Trophoblast cell (in vitro differentiated cells and primary cell): ENCODE results near the gene POLR3G.

Experiments
- DNase-seq, 2 donors: peaks; one replicate each; pipeline ENCODE4 v3.0.0-alpha.2; 2016
- H2AFZ ChIP-seq: 2 replicates; pipeline ENCODE4 v1.6.1; 2013; ENCODE audit warnings: low read length, moderate library complexity, mild to moderate bottlenecking; ENCODE audit not compliant: insufficient read depth, poor library complexity
- H2AK5ac ChIP-seq: 2 replicates; pipeline ENCODE4 v1.6.1; 2013; ENCODE audit warnings: mild to moderate bottlenecking, low read length
- H2BK120ac ChIP-seq: 2 replicates; pipeline ENCODE4 v1.6.1; 2013; ENCODE audit warnings: low read length, mild to moderate bottlenecking, moderate library complexity; ENCODE audit not compliant: insufficient read depth, poor library complexity
- H2BK12ac ChIP-seq: 2 replicates; pipeline ENCODE4 v1.6.1; 2013; ENCODE audit warnings: mild to moderate bottlenecking, low read length, moderate library complexity
- H2BK5ac ChIP-seq: 2 replicates; pipeline ENCODE4 v1.6.1; 2013; ENCODE audit warnings: low read length, low read depth, moderate library complexity, mild to moderate bottlenecking; ENCODE audit not compliant: poor library complexity
- H3K14ac ChIP-seq: 2 replicates; pipeline ENCODE4 v1.6.1; 2013; ENCODE audit warnings: mild to moderate bottlenecking, low read length
- H3K18ac ChIP-seq: 2 replicates; pipeline ENCODE4 v1.6.1; 2013; ENCODE audit warnings: mild to moderate bottlenecking, low read length
- H3K23ac ChIP-seq: 2 replicates; pipeline ENCODE4 v1.6.1; 2013; ENCODE audit warnings: low read length
- H3K27ac ChIP-seq: 2 replicates; pipeline ENCODE4 v1.5.1; 2013; ENCODE audit warnings: low read depth, mild to moderate bottlenecking, inconsistent platforms, low read length, moderate library complexity
- H3K27me3 ChIP-seq: 2 replicates; pipeline ENCODE4 v1.6.1; 2013; ENCODE audit warnings: inconsistent platforms, mild to moderate bottlenecking, low read length, moderate library complexity; ENCODE audit not compliant: insufficient read depth
- H3K36me3 ChIP-seq, 2 experiments: 1 replicate in 1 of 2; 2 replicates in 1 of 2; pipeline ENCODE4 v1.6.1; 2013; ENCODE audit warnings: low read length in 2 of 2, mild to moderate bottlenecking in 2 of 2, moderate library complexity in 1 of 2; ENCODE audit not compliant: insufficient read depth in 2 of 2, control insufficient read depth in 1 of 2
- H3K4ac ChIP-seq: 2 replicates; pipeline ENCODE4 v1.6.1; 2013; ENCODE audit warnings: low read depth, mild to moderate bottlenecking, low read length, moderate library complexity
- H3K4me1 ChIP-seq, 2 experiments: 1 replicate in 1 of 2; 2 replicates in 1 of 2; pipeline ENCODE4 v1.6.1; 2013; ENCODE audit warnings: low read length in 2 of 2, mild to moderate bottlenecking in 2 of 2, moderate library complexity in 1 of 2; ENCODE audit not compliant: insufficient read depth in 2 of 2, control insufficient read depth in 1 of 2
- H3K4me2 ChIP-seq: 2 replicates; pipeline ENCODE4 v1.6.1; 2013; ENCODE audit warnings: inconsistent platforms, mild to moderate bottlenecking, low read length, moderate library complexity
- H3K4me3 ChIP-seq: 2 replicates; pipeline ENCODE4 v1.5.1; 2013; ENCODE audit warnings: mild to moderate bottlenecking, low read depth, low read length, inconsistent platforms
- H3K79me1 ChIP-seq: one replicate; pipeline ENCODE4 v1.6.1; 2013; ENCODE audit warnings: low read length
- H3K79me2 ChIP-seq: 2 replicates; pipeline ENCODE4 v1.6.1; 2013; ENCODE audit warnings: low read length, mild to moderate bottlenecking; ENCODE audit not compliant: control insufficient read depth, insufficient read depth, poor library complexity
- H3K9ac ChIP-seq: 2 replicates; pipeline ENCODE4 v1.6.1; 2013; ENCODE audit warnings: mild to moderate bottlenecking, low read length
- H3K9me3 ChIP-seq: 2 replicates; pipeline ENCODE4 v1.6.1; 2013; ENCODE audit warnings: low read depth, mild to moderate bottlenecking, control low read depth, inconsistent platforms, low read length; ENCODE audit not compliant: insufficient read depth
- H4K12ac ChIP-seq: 2 replicates; pipeline ENCODE4 v1.6.1; 2013; ENCODE audit warnings: low read depth, mild to moderate bottlenecking, low read length, moderate library complexity
- H4K8ac ChIP-seq: 2 replicates; pipeline ENCODE4 v1.6.1; 2013; ENCODE audit warnings: low read depth, mild to moderate bottlenecking, low read length, moderate library complexity
- H4K91ac ChIP-seq: one replicate; pipeline ENCODE4 v1.6.1; 2013; ENCODE audit warnings: low read depth, mild to moderate bottlenecking, low read length, moderate library complexity
- WGBS: extraction: QIAGEN DNeasy Blood & Tissue Kit; methylation state at CpG from one replicate; pipeline ENCODE4 v1.1.7; 2013; ENCODE audit warnings: missing lambda C conversion rate; ENCODE audit not compliant: insufficient read length, insufficient coverage; ENCODE audit errors: extremely low coverage; 5-methylcytosine and 5-hydroxymethylcytosine counted together

POLR3G gene

GRCh38 chr5:90534922-90535321 is 60.3 kb downstream of the POLR3G start:
- Histone ChIP-seq H2AK5ac (no peak overlapping the region), H2BK5ac (no peak overlapping the region), H3K4me1 (no peaks in the 10 kb centered on the region), H3K9ac (no peak overlapping the region), H3K4ac (no peak overlapping the region), H3K27me3 (no peaks in the 10 kb centered on the region), H2AFZ (no peak overlapping the region), H2BK12ac (no peak overlapping the region), H3K27ac (no peak overlapping the region), H3K4me3 (no peak overlapping the region), H3K14ac (no peak overlapping the region), H3K18ac (no peak overlapping the region), H2BK120ac (no peak overlapping the region), H3K23ac (no peak overlapping the region), H4K91ac (no peak overlapping the region), H3K79me2 (no peaks in the 10 kb centered on the region), H3K9me3 (no peaks in the 10 kb centered on the region), H3K36me3 (no peaks in the 10 kb centered on the region), H4K8ac (no peak overlapping the region), H4K12ac (no peak overlapping the region), H3K4me2 (no peak overlapping the region), H3K79me1 (peaks cover under 1% of the 10 kb centered on the region)
- no CpG with 5 or more reads among the region's 3 CpGs for WGBS
- DNase-seq = no peak

GRCh38 chr5:90542827-90543519 is 68.3 kb downstream of the POLR3G start:
- H2AFZ ChIP-seq = no peak overlapping the region
- H3K4me1 ChIP-seq = no peaks in the 10 kb centered on the region
- H3K14ac ChIP-seq = no peak overlapping the region
- no peaks in the 10 kb centered on the region for H3K79me1 ChIP-seq
- no peak overlapping the region for H2BK12ac ChIP-seq
- H4K91ac ChIP-seq = no peak overlapping the region
- no peak overlapping the region for H3K27ac ChIP-seq
- H3K23ac ChIP-seq = no peak overlapping the region
- H3K4me2 ChIP-seq = no peak overlapping the region
- no peak overlapping the region for H3K4me3 ChIP-seq
- no peaks in the 10 kb centered on the region for H3K79me2 ChIP-seq
- no peak overlapping the region for H4K8ac ChIP-seq
- no peaks in the 10 kb centered on the region for H3K27me3 ChIP-seq
- H2AK5ac ChIP-seq = no peak overlapping the region
- DNase-seq = no peak
- no peaks in the 10 kb centered on the region for H3K36me3 ChIP-seq
- no peak overlapping the region for H3K18ac ChIP-seq
- H4K12ac ChIP-seq = no peak overlapping the region
- H3K9me3 ChIP-seq = no peaks in the 10 kb centered on the region
- H3K4ac ChIP-seq = no peak overlapping the region
- no peak overlapping the region for H2BK5ac ChIP-seq
- H2BK120ac ChIP-seq = no peak overlapping the region
- no CpG with 5 or more reads among the region's 4 CpGs for WGBS
- H3K9ac ChIP-seq = no peak overlapping the region

- no CpG with 5 or more reads among the region's 2 CpGs for WGBS
These were observed 70.8 kb downstream of the POLR3G start for GRCh38 chr5:90545511-90545910.

GRCh38 chr5:90546216-90546837 is 71.7 kb downstream of the POLR3G start:
- Histone ChIP-seq H3K18ac (no peak overlapping the region), H2AK5ac (no peak overlapping the region), H4K8ac (no peak overlapping the region), H3K9ac (no peak overlapping the region), H3K27ac (no peak overlapping the region), H3K79me2 (no peaks in the 10 kb centered on the region), H3K27me3 (no peaks in the 10 kb centered on the region), H3K4me1 (no peaks in the 10 kb centered on the region), H3K14ac (no peak overlapping the region), H2BK5ac (no peak overlapping the region), H3K9me3 (no peaks in the 10 kb centered on the region), H4K91ac (no peak overlapping the region), H3K4me3 (no peak overlapping the region), H3K4me2 (no peak overlapping the region), H3K79me1 (no peaks in the 10 kb centered on the region), H2BK120ac (no peak overlapping the region), H4K12ac (no peak overlapping the region), H3K36me3 (no peaks in the 10 kb centered on the region), H2AFZ (no peak overlapping the region), H2BK12ac (no peak overlapping the region), H3K23ac (no peak overlapping the region), H3K4ac (no peak overlapping the region)
- no peak for DNase-seq
- WGBS = no CpG with 5 or more reads among the region's 4 CpGs

More at GRCh38 chr5:90545511-90545910, 70.8 kb downstream of the POLR3G start:
- H3K14ac ChIP-seq = no peak overlapping the region
- no peak overlapping the region for H2BK5ac ChIP-seq
- H3K18ac ChIP-seq = no peak overlapping the region
- H2BK12ac ChIP-seq = no peak overlapping the region
- no peak overlapping the region for H3K4ac ChIP-seq
- no peak overlapping the region for H2AFZ ChIP-seq
- no peaks in the 10 kb centered on the region for H3K27me3 ChIP-seq
- no peaks in the 10 kb centered on the region for H3K36me3 ChIP-seq
- H3K27ac ChIP-seq = no peak overlapping the region
- H4K8ac ChIP-seq = no peak overlapping the region
- H4K12ac ChIP-seq = no peak overlapping the region
- no peak overlapping the region for H2BK120ac ChIP-seq
- no peak overlapping the region for H3K4me3 ChIP-seq
- no peak overlapping the region for H3K9ac ChIP-seq
- no peak overlapping the region for H3K4me2 ChIP-seq
- H2AK5ac ChIP-seq = no peak overlapping the region
- H4K91ac ChIP-seq = no peak overlapping the region
- no peak for DNase-seq
- H3K23ac ChIP-seq = no peak overlapping the region
- no peaks in the 10 kb centered on the region for H3K79me2 ChIP-seq
- no peaks in the 10 kb centered on the region for H3K4me1 ChIP-seq
- no peaks in the 10 kb centered on the region for H3K79me1 ChIP-seq
- H3K9me3 ChIP-seq = no peaks in the 10 kb centered on the region
